ENCODE results near the gene RWDD3. TPM values are rescaled to one million over a fixed set of nuclear protein-coding genes. Genes with fewer than 3 reads are reported as not detected.

RWDD3 gene
- total RNA-seq, 3 donors from 2014 or later (not counting 1 experiment from before 2014, with no cell fraction given) = 8.8 to 15.3 (median 15.2) TPM

DNA sequence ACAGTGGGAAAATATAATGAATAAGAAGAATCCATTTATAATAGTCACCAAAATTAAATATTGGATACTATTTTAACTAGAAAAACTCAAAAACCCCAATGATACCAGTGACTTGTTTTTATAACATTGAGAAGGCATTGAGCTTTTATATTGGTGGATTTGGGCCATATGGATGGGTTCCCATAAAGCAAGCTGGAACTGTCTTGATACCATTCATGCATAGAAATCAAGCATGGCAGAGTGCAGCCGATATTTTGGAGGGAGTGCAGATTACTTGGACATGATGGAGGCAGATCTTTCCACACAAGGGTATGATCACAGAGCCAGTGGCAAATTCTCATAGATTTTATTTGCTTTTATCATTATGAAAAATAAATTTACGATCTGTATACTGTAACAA, 3.8 kb upstream of the RWDD3 start:
- no peak overlapping the region for H3K27ac ChIP-seq (ENCODE audit: low read length)
- Mint-ChIP-seq H3K36me3 (no peaks in the 10 kb centered on the region), H3K9me3 (no peaks in the 10 kb centered on the region), H3K27ac (no peak overlapping the region), H3K27me3 (ENCODE audit: low read depth in 2 of 2) (peaks cover 33 to 43% of the 10 kb centered on the region in 2 donors), H3K4me3 (no peak overlapping the region), H3K4me1 (peaks cover 5 to 11% of the 10 kb centered on the region in 2 donors)
- 100% methylated on average over 1 of the region's 2 CpGs for WGBS (ENCODE audit: insufficient coverage)
- no peaks in the 10 kb centered on the region for H3K36me3 ChIP-seq (ENCODE audit: control insufficient read depth, insufficient read depth, low read length)
- no peak for DNase-seq
- no peak for ATAC-seq
- intact Hi-C loops (cut with micrococcal nuclease) = loop anchor here (5.0 kb wide), 1 partner anchor 813 kb away; the partner anchor contains the start of gene ABCD3
- no peaks in the 10 kb centered on the region for H3K9me3 ChIP-seq (ENCODE audit: control insufficient read depth, insufficient read depth, low read length)
- no peak overlapping the region for H3K4me3 ChIP-seq (ENCODE audit: low read length)
- TF ChIP-seq, protein P1, sequence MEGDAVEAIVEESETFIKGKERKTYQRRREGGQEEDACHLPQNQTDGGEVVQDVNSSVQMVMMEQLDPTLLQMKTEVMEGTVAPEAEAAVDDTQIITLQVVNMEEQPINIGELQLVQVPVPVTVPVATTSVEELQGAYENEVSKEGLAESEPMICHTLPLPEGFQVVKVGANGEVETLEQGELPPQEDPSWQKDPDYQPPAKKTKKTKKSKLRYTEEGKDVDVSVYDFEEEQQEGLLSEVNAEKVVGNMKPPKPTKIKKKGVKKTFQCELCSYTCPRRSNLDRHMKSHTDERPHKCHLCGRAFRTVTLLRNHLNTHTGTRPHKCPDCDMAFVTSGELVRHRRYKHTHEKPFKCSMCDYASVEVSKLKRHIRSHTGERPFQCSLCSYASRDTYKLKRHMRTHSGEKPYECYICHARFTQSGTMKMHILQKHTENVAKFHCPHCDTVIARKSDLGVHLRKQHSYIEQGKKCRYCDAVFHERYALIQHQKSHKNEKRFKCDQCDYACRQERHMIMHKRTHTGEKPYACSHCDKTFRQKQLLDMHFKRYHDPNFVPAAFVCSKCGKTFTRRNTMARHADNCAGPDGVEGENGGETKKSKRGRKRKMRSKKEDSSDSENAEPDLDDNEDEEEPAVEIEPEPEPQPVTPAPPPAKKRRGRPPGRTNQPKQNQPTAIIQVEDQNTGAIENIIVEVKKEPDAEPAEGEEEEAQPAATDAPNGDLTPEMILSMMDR (IDR thresholded peaks at IDR 0.05) = no peak
- H3K27me3 ChIP-seq (ENCODE audit: control insufficient read depth, insufficient read depth, low read length) = peaks cover 11% of the 10 kb centered on the region
- peaks cover 13% of the 10 kb centered on the region for H3K4me1 ChIP-seq (ENCODE audit: control insufficient read depth, insufficient read depth, low read length)

GRCh38 chr1:95230768-95231191, 3.2 kb upstream of the RWDD3 start:
- intact Hi-C loops (cut with micrococcal nuclease) = loop anchor here (5.0 kb wide), 1 partner anchor 813 kb away; the partner anchor contains the start of gene ABCD3
- peaks cover 5 to 11% of the 10 kb centered on the region in 2 donors for H3K4me1 Mint-ChIP-seq
- Histone ChIP-seq H3K4me3 (ENCODE audit: low read length) (no peak overlapping the region), H3K36me3 (ENCODE audit: control insufficient read depth, insufficient read depth, low read length) (no peaks in the 10 kb centered on the region), H3K4me1 (ENCODE audit: control insufficient read depth, insufficient read depth, low read length) (peaks cover 13% of the 10 kb centered on the region), H3K27ac (ENCODE audit: low read length) (no peak overlapping the region), H3K27me3 (ENCODE audit: control insufficient read depth, insufficient read depth, low read length) (peaks cover 11% of the 10 kb centered on the region), H3K9me3 (ENCODE audit: control insufficient read depth, insufficient read depth, low read length) (no peaks in the 10 kb centered on the region)
- H3K36me3 Mint-ChIP-seq = no peaks in the 10 kb centered on the region
- no peak overlapping the region for H3K4me3 Mint-ChIP-seq
- ATAC-seq = no peak
- WGBS (ENCODE audit: insufficient coverage) = 88% methylated on average over 2 of the region's 3 CpGs
- TF ChIP-seq, protein P1 (IDR thresholded peaks at IDR 0.05) = no peak
- H3K27me3 Mint-ChIP-seq (ENCODE audit: low read depth in 2 of 2) = peaks cover 33 to 43% of the 10 kb centered on the region in 2 donors
- no peaks in the 10 kb centered on the region for H3K9me3 Mint-ChIP-seq
- H3K27ac Mint-ChIP-seq = no peak overlapping the region
- DNase-seq = no peak

DNA sequence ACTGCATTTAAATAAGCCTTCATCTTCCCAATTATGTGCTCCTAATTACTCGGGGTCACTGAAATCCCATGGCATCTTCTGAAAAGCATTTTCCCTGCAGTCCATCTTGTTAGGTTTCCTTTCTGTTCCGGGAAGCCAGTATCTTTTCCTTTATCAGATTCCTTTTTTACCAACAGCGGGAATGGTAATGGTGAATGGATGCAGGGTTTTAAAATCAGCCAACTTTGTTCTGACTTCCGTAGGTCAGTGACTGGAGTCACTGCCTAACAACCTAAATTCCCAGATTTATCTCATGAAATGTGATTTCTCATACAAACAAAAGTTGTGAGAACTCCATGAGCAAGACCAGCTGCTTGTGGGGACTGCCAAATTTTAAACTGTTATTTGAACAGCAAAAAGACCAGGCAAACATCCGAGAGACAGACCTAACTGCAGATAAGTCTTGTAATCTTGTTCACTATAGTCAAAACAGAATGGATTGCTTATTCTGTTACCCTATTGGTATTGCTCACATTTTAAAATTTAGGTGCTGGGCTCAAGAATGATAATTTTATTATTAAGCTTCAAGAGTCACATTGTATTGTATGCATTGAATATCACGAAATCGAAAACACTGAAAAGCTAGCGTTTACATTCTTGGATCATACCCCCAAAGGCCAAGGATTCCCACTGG, 1.2 kb upstream of the RWDD3 start:
- Mint-ChIP-seq H3K27ac (peak overlapping the region; percentile 39 to 83), H3K27me3 (ENCODE audit: low read depth in 2 of 2) (peaks cover 27 to 33% of the 10 kb centered on the region in 2 donors), H3K4me3 (peak overlapping the region; percentile 85), H3K36me3 (no peaks in the 10 kb centered on the region), H3K9me3 (no peaks in the 10 kb centered on the region), H3K4me1 (peaks cover 13 to 25% of the 10 kb centered on the region in 2 donors)
- Histone ChIP-seq H3K27ac (ENCODE audit: low read length) (no peak overlapping the region), H3K4me1 (ENCODE audit: control insufficient read depth, insufficient read depth, low read length) (peaks cover 13% of the 10 kb centered on the region), H3K9me3 (ENCODE audit: control insufficient read depth, insufficient read depth, low read length) (no peaks in the 10 kb centered on the region), H3K27me3 (ENCODE audit: control insufficient read depth, insufficient read depth, low read length) (peaks cover 11% of the 10 kb centered on the region), H3K4me3 (ENCODE audit: low read length) (peak overlapping the region; percentile 76), H3K36me3 (ENCODE audit: control insufficient read depth, insufficient read depth, low read length) (no peaks in the 10 kb centered on the region)
- intact Hi-C loops (cut with micrococcal nuclease) = loop anchor here (5.0 kb wide), 1 partner anchor 815 kb away; the partner anchor contains the start of gene ABCD3
- TF ChIP-seq, protein P1 (IDR thresholded peaks at IDR 0.05) = no peak
- WGBS (ENCODE audit: insufficient coverage) = 84% methylated on average over 6 of the region's 8 CpGs
- DNase-seq (no peak), ATAC-seq (no peak)
